Naive thymus-derived CD8-positive, alpha-beta T cell (primary cell): ENCODE measurements around the gene CCDC38. TPM values are rescaled to one million over a fixed set of nuclear protein-coding genes. Genes with fewer than 3 reads are reported as not detected.

ENCODE experiments used
- ATAC-seq, 2 donors: fragments of 150-1000 bp; cut with Tn5 transposase in 1 of 2; sonication (Bioruptor Pico), chemical (Tn5 transposase) in 1 of 2; 1 replicate in 1 of 2; 2 replicates in 1 of 2; pipeline ENCODE4 v1.10.0; 2021; ENCODE audit warnings: mild to moderate bottlenecking in 2 of 2, moderate library complexity in 2 of 2
- POLR2A ChIA-PET: fragments of 350-600 bp; sonication (Branson Sonifier 250); formaldehyde crosslinking; loops from one replicate; lab custom pipeline; 2021; ENCODE audit warnings: antibody characterized with exemption; lab: Charles Lee
- DNase-seq, 10 donors: peaks; one replicate each; pipeline versions ENCODE4 v3.0.0 to v3.0.0-alpha.2; 2020 to 2022
- H3K27ac Mint-ChIP-seq, 10 donors: one replicate each; pipeline ENCODE4 v1.8.0; 2020 to 2022; ENCODE audit warnings: mild to moderate bottlenecking in 10 of 10, mixed read lengths in 10 of 10, moderate library complexity in 4 of 10, inconsistent platforms in 1 of 10
- H3K27me3 Mint-ChIP-seq, 5 donors: one replicate each; pipeline ENCODE4 v1.8.0; 2021 to 2022; ENCODE audit warnings: mixed read lengths in 5 of 5
- H3K36me3 Mint-ChIP-seq, 3 donors: one replicate each; pipeline ENCODE4 v1.8.0; 2020 to 2022; ENCODE audit warnings: mixed read lengths in 3 of 3, mild to moderate bottlenecking in 2 of 3, inconsistent platforms in 1 of 3
- H3K4me1 Mint-ChIP-seq, 4 donors: one replicate each; pipeline ENCODE4 v1.8.0; 2021 to 2022; ENCODE audit warnings: mixed read lengths in 4 of 4
- H3K4me3 Mint-ChIP-seq, 10 donors: one replicate each; pipeline ENCODE4 v1.8.0; 2020 to 2022; ENCODE audit warnings: mild to moderate bottlenecking in 10 of 10, mixed read lengths in 10 of 10, moderate library complexity in 6 of 10, inconsistent platforms in 1 of 10
- H3K9me3 Mint-ChIP-seq, 9 donors: one replicate each; pipeline ENCODE4 v1.8.0; 2020 to 2022; ENCODE audit warnings: mixed read lengths in 9 of 9, mild to moderate bottlenecking in 3 of 9, inconsistent platforms in 1 of 9, moderate library complexity in 1 of 9
- polyA plus RNA-seq, 3 donors: library from polyadenylated mRNA; unstranded; fragments of 300-500 nt; fragmentation: Illumina TruSeq; gene quantifications; one replicate each; pipeline ENCODE4 v1.2.3, GENCODE V29; 2021
- total RNA-seq, 8 experiments: library from RNA in 2 of 8; stranded (reverse) in 2 of 8; gene quantifications; one replicate each; pipeline ENCODE4 v1.2.3 and lab custom pipeline; 2021 to 2026

CCDC38 gene
- total RNA-seq (under 1 TPM; 0.39 to 0.88 TPM), polyA plus RNA-seq (not detected), total RNA-seq (lab: John Stamatoyannopoulos, UW) (0 to 0.36 (median 0.27) reads per million in 6 experiments)

- H3K4me3 Mint-ChIP-seq = peak within 1 kb of the TSS; percentile 91 to 98 (median 96)
- H3K36me3 Mint-ChIP-seq = no peaks in the 10 kb centered on the region
- DNase-seq (peak; percentile 67 to 91 (median 83)), ATAC-seq (peak; percentile 91 to 95)
- H3K27me3 Mint-ChIP-seq = peaks cover 0 to 1% (median 0%) of the 10 kb centered on the region in 5 donors
- peaks cover 0 to 9% (median 7%) of the 10 kb centered on the region in 4 donors for H3K4me1 Mint-ChIP-seq
- POLR2A ChIA-PET = interaction anchor here (0.5 to 2.8 kb wide), 8 partner anchors 12 to 1169 kb away, joined by 3 to 15 read pairs (median 6); partner anchors contain the start of genes LTA4H, METAP2 and SNRPF
- H3K9me3 Mint-ChIP-seq = no peaks in the 10 kb centered on the region
- peak within 1 kb of the TSS; percentile 89 to 97 (median 92) for H3K27ac Mint-ChIP-seq
Measured at GRCh38 chr12:95942524-95943329, at the start of gene CCDC38. CCDC38 (minus strand) TSS chr12:95942614; CDS start chr12:95936509, 6,105 bp downstream.

- Mint-ChIP-seq H3K27me3 (no peaks in the 10 kb centered on the region), H3K27ac (no peak overlapping the region), H3K36me3 (peaks cover 0 to 6% (median 6%) of the 10 kb centered on the region in 3 donors), H3K9me3 (no peaks in the 10 kb centered on the region), H3K4me1 (no peaks in the 10 kb centered on the region), H3K4me3 (no peak overlapping the region)
- POLR2A ChIA-PET = no interaction called here
- DNase-seq (no peak), ATAC-seq (no peak)
Measured at GRCh38 chr12:95990136-95990535, 47.7 kb upstream of the CCDC38 start.

GRCh38 chr12:95989504-95990123 lies 47.2 kb upstream of the CCDC38 start:
- no peak for ATAC-seq
- Mint-ChIP-seq H3K4me3 (no peak overlapping the region), H3K27ac (no peak overlapping the region), H3K36me3 (peaks cover 0 to 6% (median 6%) of the 10 kb centered on the region in 3 donors), H3K27me3 (no peaks in the 10 kb centered on the region), H3K9me3 (no peaks in the 10 kb centered on the region), H3K4me1 (no peaks in the 10 kb centered on the region)
- no peak for DNase-seq
- POLR2A ChIA-PET = no interaction called here

- POLR2A ChIA-PET = no interaction called here
- no peaks in the 10 kb centered on the region for H3K9me3 Mint-ChIP-seq
- no peak for DNase-seq
- ATAC-seq = no peak
- no peaks in the 10 kb centered on the region for H3K27me3 Mint-ChIP-seq
- no peak overlapping the region for H3K4me3 Mint-ChIP-seq
- H3K36me3 Mint-ChIP-seq = peaks cover 0 to 6% (median 6%) of the 10 kb centered on the region in 3 donors
- H3K27ac Mint-ChIP-seq = no peak overlapping the region
- no peaks in the 10 kb centered on the region for H3K4me1 Mint-ChIP-seq
Measured at GRCh38 chr12:95988506-95989275, 46.3 kb upstream of the CCDC38 start.

GRCh38 chr12:95986635-95987570 lies 44.5 kb upstream of the CCDC38 start:
- Mint-ChIP-seq H3K36me3 (peaks cover 0 to 6% (median 0%) of the 10 kb centered on the region in 3 donors), H3K27me3 (no peaks in the 10 kb centered on the region), H3K27ac (no peak overlapping the region), H3K4me3 (no peak overlapping the region), H3K4me1 (no peaks in the 10 kb centered on the region), H3K9me3 (no peaks in the 10 kb centered on the region)
- POLR2A ChIA-PET = no interaction called here
- no peak for DNase-seq
- no peak for ATAC-seq

DNA sequence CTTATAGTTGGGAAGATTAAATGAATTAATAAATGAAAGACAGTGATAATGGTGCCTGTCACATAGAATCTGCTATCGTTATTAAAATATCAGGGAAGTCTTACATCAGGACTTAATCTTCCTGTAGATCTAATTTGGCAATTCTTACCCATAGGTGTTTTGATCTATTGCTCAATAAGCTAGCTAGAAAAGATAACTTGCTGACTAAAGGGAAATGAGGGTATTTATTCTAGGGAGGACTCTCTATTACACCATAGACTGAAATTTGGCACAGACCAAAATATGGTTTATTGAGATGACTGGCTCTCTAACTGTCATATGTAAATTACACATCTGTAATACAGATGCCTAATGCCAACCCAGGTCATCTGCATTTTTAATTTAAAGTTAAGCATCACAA lies 42.3 kb upstream of the CCDC38 start:
- POLR2A ChIA-PET = no interaction called here
- Mint-ChIP-seq H3K9me3 (no peaks in the 10 kb centered on the region), H3K36me3 (peaks cover 0 to 6% (median 0%) of the 10 kb centered on the region in 3 donors), H3K4me1 (no peaks in the 10 kb centered on the region), H3K27ac (no peak overlapping the region), H3K27me3 (no peaks in the 10 kb centered on the region), H3K4me3 (no peak overlapping the region)
- DNase-seq (no peak), ATAC-seq (no peak)

DNA sequence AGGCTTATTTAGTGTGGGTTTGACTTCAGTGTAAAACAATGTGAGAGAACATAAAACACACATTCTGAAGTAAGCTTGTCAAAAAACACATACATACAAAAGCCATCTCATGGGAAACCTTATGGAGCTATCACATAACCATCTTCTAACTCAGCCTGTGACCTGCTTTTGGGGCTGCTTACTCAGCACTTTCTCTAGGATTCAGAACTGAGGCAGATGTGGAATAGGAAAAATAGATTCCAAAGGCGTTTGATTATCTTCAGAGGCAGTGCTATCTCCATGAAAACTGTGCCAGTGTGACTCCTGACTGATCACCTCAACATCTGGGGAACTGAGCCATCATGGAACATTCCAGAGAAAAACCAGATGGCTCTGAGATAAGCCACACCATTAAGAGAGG lies 40.2 kb upstream of the CCDC38 start:
- Mint-ChIP-seq H3K4me3 (no peak overlapping the region), H3K4me1 (no peaks in the 10 kb centered on the region), H3K9me3 (no peaks in the 10 kb centered on the region), H3K36me3 (peaks cover 0 to 6% (median 0%) of the 10 kb centered on the region in 3 donors), H3K27me3 (no peaks in the 10 kb centered on the region), H3K27ac (no peak overlapping the region)
- DNase-seq = no peak
- ATAC-seq = no peak
- POLR2A ChIA-PET = no interaction called here

DNA sequence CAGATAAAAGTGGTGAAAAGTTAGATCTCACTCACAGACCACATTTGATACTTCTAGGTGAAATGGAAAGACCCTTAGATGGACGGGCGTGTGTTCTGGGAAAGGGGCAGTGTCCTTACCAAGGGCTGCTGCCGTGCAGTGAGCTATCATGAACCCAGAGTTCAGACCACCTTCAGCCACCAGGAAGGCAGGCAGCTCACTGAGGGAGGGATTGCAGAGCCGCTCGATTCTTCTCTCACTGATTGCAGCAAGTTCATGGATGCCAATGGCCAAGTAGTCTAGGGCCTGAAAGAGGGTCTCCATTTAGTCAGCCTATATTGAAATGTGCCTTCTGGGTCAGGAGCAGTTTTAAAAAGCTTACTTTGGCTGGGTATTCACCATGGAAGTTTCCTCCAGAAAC lies 38.0 kb upstream of the CCDC38 start:
- Mint-ChIP-seq H3K4me1 (no peaks in the 10 kb centered on the region), H3K27ac (no peak overlapping the region), H3K27me3 (no peaks in the 10 kb centered on the region), H3K9me3 (no peaks in the 10 kb centered on the region), H3K36me3 (peaks cover 0 to 2% (median 0%) of the 10 kb centered on the region in 3 donors), H3K4me3 (no peak overlapping the region)
- DNase-seq (no peak), ATAC-seq (no peak)
- POLR2A ChIA-PET = no interaction called here

- no peak overlapping the region for H3K27ac Mint-ChIP-seq
- H3K9me3 Mint-ChIP-seq = no peaks in the 10 kb centered on the region
- ATAC-seq = no peak
- H3K36me3 Mint-ChIP-seq = peaks cover 0 to 2% (median 2%) of the 10 kb centered on the region in 3 donors
- H3K27me3 Mint-ChIP-seq = no peaks in the 10 kb centered on the region
- H3K4me1 Mint-ChIP-seq = no peaks in the 10 kb centered on the region
- POLR2A ChIA-PET = no interaction called here
- no peak for DNase-seq
- H3K4me3 Mint-ChIP-seq = no peak overlapping the region
Measured at GRCh38 chr12:95978774-95979173, 36.4 kb upstream of the CCDC38 start.

GRCh38 chr12:95978351-95978750 lies 35.9 kb upstream of the CCDC38 start:
- DNase-seq (no peak), ATAC-seq (no peak)
- Mint-ChIP-seq H3K4me1 (no peaks in the 10 kb centered on the region), H3K36me3 (peaks cover 0 to 5% (median 2%) of the 10 kb centered on the region in 3 donors), H3K27ac (no peak overlapping the region), H3K9me3 (no peaks in the 10 kb centered on the region), H3K27me3 (no peaks in the 10 kb centered on the region), H3K4me3 (no peak overlapping the region)
- POLR2A ChIA-PET = no interaction called here

DNA sequence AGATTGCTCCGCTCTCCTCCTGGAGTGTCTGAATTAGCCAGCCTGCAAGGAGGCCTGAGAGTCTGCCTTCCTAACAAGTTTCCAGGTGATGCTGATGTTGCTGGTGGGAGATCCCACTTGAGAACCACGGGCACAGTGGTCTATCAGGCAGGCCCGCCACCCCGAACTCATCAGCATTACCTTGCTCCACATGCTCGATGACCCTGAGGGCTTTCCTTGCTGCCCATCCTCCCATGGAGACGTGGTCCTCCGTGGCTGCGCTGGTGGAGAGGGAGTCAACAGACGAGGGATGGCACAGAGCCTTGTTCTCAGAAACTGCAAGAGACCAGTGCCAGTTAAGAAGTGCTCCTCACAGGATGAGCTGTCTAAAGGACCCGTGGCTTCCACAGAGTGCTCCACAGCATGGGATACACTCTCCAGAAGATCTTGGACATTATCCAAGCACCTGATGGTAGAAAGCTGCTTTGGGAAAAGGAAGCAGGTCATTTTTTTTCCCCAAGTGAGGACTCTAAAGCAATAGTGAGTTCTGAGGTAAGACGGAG lies 35.4 kb upstream of the CCDC38 start:
- POLR2A ChIA-PET = no interaction called here
- no peak for ATAC-seq
- H3K4me3 Mint-ChIP-seq = no peak overlapping the region
- no peaks in the 10 kb centered on the region for H3K4me1 Mint-ChIP-seq
- H3K27ac Mint-ChIP-seq = no peak overlapping the region
- H3K27me3 Mint-ChIP-seq = no peaks in the 10 kb centered on the region
- DNase-seq = no peak
- H3K36me3 Mint-ChIP-seq = peaks cover 0 to 5% (median 2%) of the 10 kb centered on the region in 3 donors
- H3K9me3 Mint-ChIP-seq = no peaks in the 10 kb centered on the region

GRCh38 chr12:95976416-95976832 lies 34.0 kb upstream of the CCDC38 start:
- DNase-seq = no peak
- Mint-ChIP-seq H3K27me3 (no peaks in the 10 kb centered on the region), H3K27ac (peak overlapping the region in 1 of 10 donors; percentile 32), H3K9me3 (no peaks in the 10 kb centered on the region), H3K4me1 (no peaks in the 10 kb centered on the region), H3K36me3 (peaks cover 0 to 5% (median 2%) of the 10 kb centered on the region in 3 donors), H3K4me3 (no peak overlapping the region)
- POLR2A ChIA-PET = no interaction called here
- ATAC-seq = no peak
